ENCODE measurements around the gene KLHL26.

KLHL26 gene

GRCh38 chr19:18606281-18607225 is 30.3 kb upstream of the KLHL26 start, which contains the start of gene CRLF1:
TSS of gene CRLF1 (minus strand) at chr19:18606799. CDS start at chr19:18606656, 143 bp downstream.
- Histone ChIP-seq H3K4me3 (ENCODE audit: low read depth in 1 of 2, low read length in 2 of 2) (no peak within 1 kb of the TSS), H3K4me1 (ENCODE audit: insufficient read depth, low read length) (no peaks in the 10 kb centered on the region), H3K36me3 (ENCODE audit: insufficient read depth, low read length) (no peaks in the 10 kb centered on the region), H4K20me1 (ENCODE audit: insufficient read depth, low read length) (peaks cover 2% of the 10 kb centered on the region; the same call in 1 of the 2 replicates), H3K9me3 (ENCODE audit: insufficient read depth, low read length, severe bottlenecking) (no peaks in the 10 kb centered on the region), H3K4me2 (ENCODE audit: insufficient read depth, low read length) (no peak within 1 kb of the TSS), H3K27me3 (ENCODE audit: insufficient read depth, low read length, poor library complexity) (peaks cover 22% of the 10 kb centered on the region), H3K27ac (ENCODE audit: low read length) (no peak within 1 kb of the TSS), H3K9ac (ENCODE audit: low read depth, low read length) (no peak within 1 kb of the TSS), H2AFZ (ENCODE audit: low read depth, low read length) (no peak within 1 kb of the TSS), H3K79me2 (ENCODE audit: insufficient read depth, low read length) (no peaks in the 10 kb centered on the region)
- no peak for TF ChIP-seq EZH2 (IDR thresholded peaks at IDR 0.05; ENCODE audit: borderline replicate concordance, low read depth, low read length, severe bottlenecking)
- TF ChIP-seq CTCF (IDR thresholded peaks at IDR 0.05; ENCODE audit: borderline replicate concordance, extremely low read depth, low read length, poor library complexity, severe bottlenecking): no peak
- DNase-seq (no peak), ATAC-seq (ENCODE audit: insufficient read depth, low read depth) (no peak)

GRCh38 chr19:18607226-18608101 is 29.4 kb upstream of the KLHL26 start:
- Histone ChIP-seq H3K27me3 (ENCODE audit: insufficient read depth, low read length, poor library complexity) (peaks cover 30% of the 10 kb centered on the region), H3K4me1 (ENCODE audit: insufficient read depth, low read length) (peaks cover 7% of the 10 kb centered on the region), H2AFZ (ENCODE audit: low read depth, low read length) (no peak overlapping the region), H3K79me2 (ENCODE audit: insufficient read depth, low read length) (no peaks in the 10 kb centered on the region), H3K9ac (ENCODE audit: low read depth, low read length) (no peak overlapping the region), H3K4me3 (ENCODE audit: low read depth in 1 of 2, low read length in 2 of 2) (no peak overlapping the region), H3K36me3 (ENCODE audit: insufficient read depth, low read length) (no peaks in the 10 kb centered on the region), H4K20me1 (ENCODE audit: insufficient read depth, low read length) (peaks cover 2% of the 10 kb centered on the region; the same call in 1 of the 2 replicates), H3K9me3 (ENCODE audit: insufficient read depth, low read length, severe bottlenecking) (no peaks in the 10 kb centered on the region), H3K4me2 (ENCODE audit: insufficient read depth, low read length) (no peak overlapping the region), H3K27ac (ENCODE audit: low read length) (no peak overlapping the region)
- no peak for TF ChIP-seq EZH2 (IDR thresholded peaks at IDR 0.05; ENCODE audit: borderline replicate concordance, low read depth, low read length, severe bottlenecking)
- TF ChIP-seq CTCF (IDR thresholded peaks at IDR 0.05; ENCODE audit: borderline replicate concordance, extremely low read depth, low read length, poor library complexity, severe bottlenecking): no peak
- no peak for ATAC-seq (ENCODE audit: insufficient read depth, low read depth)
- DNase-seq: no peak

- Histone ChIP-seq H4K20me1 (ENCODE audit: insufficient read depth, low read length) (peaks cover 2% of the 10 kb centered on the region; the same call in 1 of the 2 replicates), H3K9me3 (ENCODE audit: insufficient read depth, low read length, severe bottlenecking) (no peaks in the 10 kb centered on the region), H2AFZ (ENCODE audit: low read depth, low read length) (no peak overlapping the region), H3K36me3 (ENCODE audit: insufficient read depth, low read length) (no peaks in the 10 kb centered on the region), H3K79me2 (ENCODE audit: insufficient read depth, low read length) (no peaks in the 10 kb centered on the region), H3K27me3 (ENCODE audit: insufficient read depth, low read length, poor library complexity) (peaks cover 35% of the 10 kb centered on the region), H3K4me3 (ENCODE audit: low read depth in 1 of 2, low read length in 2 of 2) (no peak overlapping the region), H3K4me2 (ENCODE audit: insufficient read depth, low read length) (no peak overlapping the region), H3K9ac (ENCODE audit: low read depth, low read length) (no peak overlapping the region), H3K4me1 (ENCODE audit: insufficient read depth, low read length) (peaks cover 12% of the 10 kb centered on the region), H3K27ac (ENCODE audit: low read length) (no peak overlapping the region)
- DNase-seq: no peak
- no peak for TF ChIP-seq CTCF (IDR thresholded peaks at IDR 0.05; ENCODE audit: borderline replicate concordance, extremely low read depth, low read length, poor library complexity, severe bottlenecking)
- TF ChIP-seq EZH2 (IDR thresholded peaks at IDR 0.05; ENCODE audit: borderline replicate concordance, low read depth, low read length, severe bottlenecking): no peak
- no peak for ATAC-seq (ENCODE audit: insufficient read depth, low read depth)
Measured at GRCh38 chr19:18608102-18608804, 28.6 kb upstream of the KLHL26 start.

Measured in DND-41 (cell line).